SK-N-MC (cell line): ENCODE data around the gene RHCG.

Experiments
- EZH2 ChIP-seq: fragments of 200-600 bp; sonication (generic); IDR thresholded peaks from one replicate; pipeline ENCODE4 v1.6.1; 2017; ENCODE audit warnings: antibody characterized with exemption
- POLR2AphosphoS5 ChIP-seq: IDR thresholded peaks from 2 replicates; pipeline ENCODE4 v1.6.1; 2012; ENCODE audit warnings: mild to moderate bottlenecking, low read depth, low read length, borderline replicate concordance

GRCh38 chr15:89498574-89498906 is 2.2 kb upstream of the RHCG start:
- TF ChIP-seq EZH2 (no peak), POLR2AphosphoS5 (no peak)
